H9 (cell line): ENCODE results near the gene PQBP1. TPM values are rescaled to one million over a fixed set of nuclear protein-coding genes. Genes with fewer than 3 reads are reported as not detected.

Source experiments
- DNase-seq: peaks from one replicate; pipeline ENCODE4 v3.0.0-alpha.2; 2017
- H2AFZ ChIP-seq: one replicate; pipeline ENCODE4 v1.6.1; 2013; ENCODE audit warnings: mild to moderate bottlenecking, low read length, control low read depth, moderate library complexity
- H2AK5ac ChIP-seq: 2 replicates; pipeline ENCODE4 v1.6.1; 2013; ENCODE audit warnings: low read length, control low read depth, mixed read lengths; ENCODE audit not compliant: insufficient read length
- H2BK120ac ChIP-seq: one replicate; pipeline ENCODE4 v1.6.1; 2013; ENCODE audit warnings: low read depth, mild to moderate bottlenecking, low read length, control low read depth, inconsistent platforms; ENCODE audit not compliant: poor library complexity, severe bottlenecking
- H2BK12ac ChIP-seq: 2 replicates; pipeline ENCODE4 v1.6.1; 2013; ENCODE audit warnings: low read length, control low read depth, mixed read lengths, low read depth; ENCODE audit not compliant: insufficient read length
- H2BK15ac ChIP-seq: 2 replicates; pipeline ENCODE4 v1.6.1; 2013; ENCODE audit warnings: low read depth, low read length, control low read depth
- H2BK20ac ChIP-seq: one replicate; pipeline ENCODE4 v1.6.1; 2013; ENCODE audit warnings: low read depth, mild to moderate bottlenecking, low read length, control low read depth, inconsistent platforms; ENCODE audit not compliant: poor library complexity, severe bottlenecking
- H2BK5ac ChIP-seq: 2 replicates; pipeline ENCODE4 v1.6.1; 2013; ENCODE audit warnings: low read length, control low read depth, mixed read lengths; ENCODE audit not compliant: insufficient read length
- H3K14ac ChIP-seq: 2 replicates; pipeline ENCODE4 v1.6.1; 2013; ENCODE audit warnings: low read length, control low read depth; ENCODE audit not compliant: insufficient read depth
- H3K18ac ChIP-seq: 2 replicates; pipeline ENCODE4 v1.6.1; 2013; ENCODE audit warnings: low read depth, mild to moderate bottlenecking, mixed read lengths, low read length, control low read depth; ENCODE audit not compliant: insufficient read length
- H3K23ac ChIP-seq: 2 replicates; pipeline ENCODE4 v1.6.1; 2013; ENCODE audit warnings: low read length, control low read depth, mixed read lengths, low read depth; ENCODE audit not compliant: insufficient read length
- H3K23me2 ChIP-seq: 2 replicates; pipeline ENCODE4 v1.6.1; 2013; ENCODE audit warnings: low read depth, mild to moderate bottlenecking, mixed read lengths, low read length, control low read depth; ENCODE audit not compliant: insufficient read length, poor library complexity, severe bottlenecking
- H3K27ac ChIP-seq: 2 replicates; pipeline ENCODE4 v1.5.1; 2013; ENCODE audit warnings: low read length, control low read depth, mixed read lengths, low read depth; ENCODE audit not compliant: insufficient read length
- H3K27me3 ChIP-seq: 2 replicates; pipeline ENCODE4 v1.6.1; 2013; ENCODE audit warnings: low read length, control low read depth, inconsistent platforms; ENCODE audit not compliant: insufficient read depth
- H3K4ac ChIP-seq: 2 replicates; pipeline ENCODE4 v1.6.1; 2013; ENCODE audit warnings: low read depth, mild to moderate bottlenecking, control low read depth, inconsistent platforms, low read length, moderate library complexity
- H3K4me1 ChIP-seq: 2 replicates; pipeline ENCODE4 v1.6.1; 2013; ENCODE audit warnings: low read length, control low read depth, inconsistent platforms; ENCODE audit not compliant: insufficient read depth
- H3K4me2 ChIP-seq: 2 replicates; pipeline ENCODE4 v1.6.1; 2013; ENCODE audit warnings: low read length, control low read depth, mixed read lengths; ENCODE audit not compliant: insufficient read length, insufficient read depth
- H3K56ac ChIP-seq: 2 replicates; pipeline ENCODE4 v1.6.1; 2013; ENCODE audit warnings: low read depth, mild to moderate bottlenecking, mixed read lengths, low read length, control low read depth; ENCODE audit not compliant: insufficient read length
- H3K79me1 ChIP-seq: 2 replicates; pipeline ENCODE4 v1.6.1; 2013; ENCODE audit warnings: low read depth, mild to moderate bottlenecking, moderate library complexity, low read length, control low read depth, inconsistent platforms; ENCODE audit not compliant: insufficient read depth, poor library complexity, severe bottlenecking
- H3K79me2 ChIP-seq: 2 replicates; pipeline ENCODE4 v1.6.1; 2013; ENCODE audit warnings: low read length, control low read depth, inconsistent platforms; ENCODE audit not compliant: insufficient read depth
- H3K9ac ChIP-seq: 2 replicates; pipeline ENCODE4 v1.6.1; 2013; ENCODE audit warnings: low read length, control low read depth, mixed read lengths; ENCODE audit not compliant: insufficient read length; ENCODE audit errors: extremely low read depth
- H3K9me3 ChIP-seq: one replicate; pipeline ENCODE4 v1.6.1; 2013; ENCODE audit warnings: low read depth, low read length, inconsistent platforms; ENCODE audit not compliant: control insufficient read depth
- H3T11ph ChIP-seq: one replicate; pipeline ENCODE4 v1.6.1; 2013; ENCODE audit warnings: mild to moderate bottlenecking, low read length, control low read depth, inconsistent platforms
- H4K20me1 ChIP-seq: one replicate; pipeline ENCODE4 v1.6.1; 2013; ENCODE audit not compliant: control insufficient read depth, insufficient read length, insufficient read depth
- H4K5ac ChIP-seq: 2 replicates; pipeline ENCODE4 v1.6.1; 2013; ENCODE audit warnings: low read depth, mild to moderate bottlenecking, mixed read lengths, low read length, control low read depth; ENCODE audit not compliant: insufficient read length
- H4K8ac ChIP-seq: replicated peaks from 2 replicates; pipeline ENCODE4 v1.6.1; 2013; ENCODE audit warnings: low read length, control low read depth, mixed read lengths, low read depth; ENCODE audit not compliant: insufficient read length
- H4K91ac ChIP-seq: 2 replicates; pipeline ENCODE4 v1.6.1; 2013; ENCODE audit warnings: low read depth, mild to moderate bottlenecking, moderate library complexity, mixed read lengths, low read length, control low read depth; ENCODE audit not compliant: insufficient read length
- H3K27ac Mint-ChIP-seq, 3 experiments: 2 replicates in 2 of 3; 3 replicates in 1 of 3; pipeline ENCODE4 v1.8.0; 2020 to 2021; ENCODE audit warnings: mixed read lengths in 3 of 3, mild to moderate bottlenecking in 1 of 3, moderate library complexity in 1 of 3
- H3K27me3 Mint-ChIP-seq: 2 replicates; pipeline ENCODE4 v1.8.0; 2021; ENCODE audit warnings: low read depth, mild to moderate bottlenecking, moderate library complexity, mixed read lengths
- H3K36me3 Mint-ChIP-seq, 3 experiments: 2 replicates in 2 of 3; 3 replicates in 1 of 3; pipeline ENCODE4 v1.8.0; 2020 to 2021; ENCODE audit warnings: low read depth in 3 of 3, mixed read lengths in 3 of 3; ENCODE audit not compliant: insufficient read depth in 1 of 3
- H3K4me1 Mint-ChIP-seq, 2 experiments: 2 replicates each; pipeline ENCODE4 v1.8.0; 2020; ENCODE audit warnings: mixed read lengths in 2 of 2
- H3K4me3 Mint-ChIP-seq, 2 experiments: 2 replicates in 1 of 2; 3 replicates in 1 of 2; pipeline ENCODE4 v1.8.0; 2020 to 2021; ENCODE audit warnings: mild to moderate bottlenecking in 2 of 2, mixed read lengths in 2 of 2, moderate library complexity in 1 of 2
- H3K9me3 Mint-ChIP-seq, 2 experiments: 2 replicates in 1 of 2; 3 replicates in 1 of 2; pipeline ENCODE4 v1.8.0; 2020; ENCODE audit warnings: mild to moderate bottlenecking in 2 of 2, mixed read lengths in 2 of 2, moderate library complexity in 1 of 2
- WGBS: extraction: QIAGEN DNeasy Blood & Tissue Kit; methylation state at CpG from one replicate; pipeline ENCODE4 v1.1.7; 2013; ENCODE audit warnings: missing lambda C conversion rate, low lambda C conversion rate, mixed read lengths; ENCODE audit not compliant: insufficient read length; ENCODE audit errors: extremely low coverage; 5-methylcytosine and 5-hydroxymethylcytosine counted together
- total RNA-seq: library from RNA; stranded (reverse); gene quantifications from 2 replicates; pipeline ENCODE4 v1.2.1, GENCODE V29; 2021
- TF ChIP-seq, protein P1 (sequence below): fragments of 200-600 bp; sonication (generic); conservative IDR thresholded peaks from 3 replicates; pipeline ENCODE4 v1.8.0; 2021; ENCODE audit warnings: antibody characterized with exemption, mild to moderate bottlenecking

The PQBP1 gene
- total RNA-seq, 1 experiment from 2014 or later: 87.9 TPM

DNA sequence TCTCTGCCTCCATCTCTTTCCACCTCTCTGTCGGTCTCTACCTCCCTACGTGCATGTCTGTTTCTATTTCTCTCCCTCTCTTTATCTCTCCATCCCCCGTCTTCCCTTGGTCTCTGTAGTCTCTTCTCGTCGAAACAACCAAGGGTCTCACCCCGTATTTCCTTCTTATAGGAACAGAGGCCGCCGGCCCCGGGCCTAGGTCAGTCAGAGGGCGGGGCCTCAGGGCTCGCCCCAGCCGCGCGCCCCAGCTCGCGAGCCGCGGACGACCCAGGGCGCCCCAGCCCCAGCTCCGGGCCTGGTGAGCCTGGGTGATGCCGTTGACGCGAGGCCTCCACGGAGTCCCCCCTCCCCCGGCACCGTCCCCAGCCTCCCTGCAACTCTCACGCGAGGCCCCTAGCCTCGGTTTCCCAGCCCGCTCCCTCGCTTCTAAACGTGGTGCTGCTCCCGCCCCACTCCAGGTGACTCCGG lies 6.8 kb upstream of the PQBP1 start:
- Histone ChIP-seq H4K5ac (no peak overlapping the region), H3K9ac (no peak overlapping the region), H3K4ac (no peak overlapping the region), H3K79me2 (no peaks in the 10 kb centered on the region; the same call in 1 of the 2 replicates), H2BK20ac (no peak overlapping the region), H2BK5ac (no peak overlapping the region), H3K56ac (no peak overlapping the region), H2AFZ (no peak overlapping the region), H3T11ph (no peak overlapping the region), H3K23ac (no peak overlapping the region), H2BK15ac (no peak overlapping the region), H3K18ac (no peak overlapping the region), H4K8ac (no peak overlapping the region), H2BK12ac (no peak overlapping the region), H3K27ac (no peak overlapping the region), H4K20me1 (no peaks in the 10 kb centered on the region), H3K14ac (no peak overlapping the region; the same call in 1 of the 2 replicates), H3K4me1 (no peaks in the 10 kb centered on the region; the same call in 1 of the 2 replicates), H3K23me2 (no peaks in the 10 kb centered on the region), H2BK120ac (no peak overlapping the region), H3K4me2 (peak overlapping the region; percentile 70), H3K79me1 (peaks cover 3% of the 10 kb centered on the region), H2AK5ac (no peak overlapping the region), H4K91ac (no peak overlapping the region), H3K27me3 (no peaks in the 10 kb centered on the region), H3K9me3 (no peaks in the 10 kb centered on the region)
- DNase-seq: no peak
- WGBS: no CpG with 5 or more reads among the region's 35 CpGs
- H3K4me1 Mint-ChIP-seq: peaks cover 10 to 11% of the 10 kb centered on the region in 2 experiments
- H3K9me3 Mint-ChIP-seq: peaks cover 65 to 67% of the 10 kb centered on the region in 2 experiments
- peaks cover 23 to 29% (median 24%) of the 10 kb centered on the region in 3 experiments for H3K36me3 Mint-ChIP-seq
- peaks cover 10% of the 10 kb centered on the region for H3K27me3 Mint-ChIP-seq
- H3K4me3 Mint-ChIP-seq: peak overlapping the region; percentile 65 to 79
- TF ChIP-seq, protein P1, sequence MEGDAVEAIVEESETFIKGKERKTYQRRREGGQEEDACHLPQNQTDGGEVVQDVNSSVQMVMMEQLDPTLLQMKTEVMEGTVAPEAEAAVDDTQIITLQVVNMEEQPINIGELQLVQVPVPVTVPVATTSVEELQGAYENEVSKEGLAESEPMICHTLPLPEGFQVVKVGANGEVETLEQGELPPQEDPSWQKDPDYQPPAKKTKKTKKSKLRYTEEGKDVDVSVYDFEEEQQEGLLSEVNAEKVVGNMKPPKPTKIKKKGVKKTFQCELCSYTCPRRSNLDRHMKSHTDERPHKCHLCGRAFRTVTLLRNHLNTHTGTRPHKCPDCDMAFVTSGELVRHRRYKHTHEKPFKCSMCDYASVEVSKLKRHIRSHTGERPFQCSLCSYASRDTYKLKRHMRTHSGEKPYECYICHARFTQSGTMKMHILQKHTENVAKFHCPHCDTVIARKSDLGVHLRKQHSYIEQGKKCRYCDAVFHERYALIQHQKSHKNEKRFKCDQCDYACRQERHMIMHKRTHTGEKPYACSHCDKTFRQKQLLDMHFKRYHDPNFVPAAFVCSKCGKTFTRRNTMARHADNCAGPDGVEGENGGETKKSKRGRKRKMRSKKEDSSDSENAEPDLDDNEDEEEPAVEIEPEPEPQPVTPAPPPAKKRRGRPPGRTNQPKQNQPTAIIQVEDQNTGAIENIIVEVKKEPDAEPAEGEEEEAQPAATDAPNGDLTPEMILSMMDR: no peak
- peak overlapping the region in 2 of 3 experiments; percentile 5 to 66; a peak in 3 of 7 replicates for H3K27ac Mint-ChIP-seq
